Activated CD4-positive, alpha-beta T cell treated with anti-CD3 and anti-CD28 coated beads, Interleukin-10, Interleukin-2, amounts not matched to agents 100 ng/mL and 50 ng/mL, durations not matched to agents 16 hours and 8 hours (primary cell): Measurements from ENCODE around the gene CRYBA1.

Source experiments
- DNase-seq: peaks from one replicate; pipeline ENCODE4 v3.0.0-alpha.2; 2020

The CRYBA1 gene

DNA sequence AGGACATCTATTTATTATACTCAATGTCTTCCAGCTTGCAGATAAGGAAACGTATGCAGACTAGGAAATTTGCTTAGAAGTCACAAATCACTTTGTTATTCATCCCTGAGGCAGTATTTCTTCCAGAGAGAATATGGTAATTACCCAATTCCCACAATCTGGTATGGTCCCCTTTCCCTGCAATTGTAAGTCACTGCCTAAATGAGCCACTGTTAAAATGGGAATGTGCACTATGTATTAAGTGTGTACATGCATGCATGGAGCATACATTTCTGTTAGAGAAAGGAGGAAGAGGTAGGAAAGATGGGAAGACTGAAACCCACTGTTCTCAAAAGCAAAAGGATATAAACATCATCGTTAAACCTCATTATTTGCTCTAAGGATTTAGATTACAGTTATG is 37.3 kb downstream of the CRYBA1 start:
- no peak for DNase-seq

DNA sequence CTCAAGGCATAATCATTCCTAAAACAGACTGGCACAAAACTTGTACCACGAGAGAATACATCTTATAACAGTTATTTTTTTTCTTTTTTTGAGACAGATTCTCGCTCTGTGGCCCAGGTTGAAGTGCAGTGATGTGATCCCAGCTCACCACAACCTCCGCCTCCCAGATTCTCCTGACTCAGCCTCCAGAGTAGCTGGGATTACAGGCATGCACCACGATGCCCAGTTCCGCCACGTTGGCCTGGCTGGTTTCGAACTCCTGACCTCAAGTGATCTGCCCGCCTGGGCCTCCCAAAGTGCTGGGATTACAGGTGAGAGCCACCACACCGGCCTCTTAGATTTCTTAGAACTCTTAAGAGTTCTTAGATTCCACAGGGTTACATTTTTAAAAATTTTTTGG is 43.2 kb downstream of the CRYBA1 start:
- no peak for DNase-seq

GRCh38 chr17:29291163-29291752 is 44.6 kb downstream of the CRYBA1 start:
- peak; percentile 78 for DNase-seq

GRCh38 chr17:29292071-29292991 is 45.7 kb downstream of the CRYBA1 start:
- peak; percentile 65 for DNase-seq

DNA sequence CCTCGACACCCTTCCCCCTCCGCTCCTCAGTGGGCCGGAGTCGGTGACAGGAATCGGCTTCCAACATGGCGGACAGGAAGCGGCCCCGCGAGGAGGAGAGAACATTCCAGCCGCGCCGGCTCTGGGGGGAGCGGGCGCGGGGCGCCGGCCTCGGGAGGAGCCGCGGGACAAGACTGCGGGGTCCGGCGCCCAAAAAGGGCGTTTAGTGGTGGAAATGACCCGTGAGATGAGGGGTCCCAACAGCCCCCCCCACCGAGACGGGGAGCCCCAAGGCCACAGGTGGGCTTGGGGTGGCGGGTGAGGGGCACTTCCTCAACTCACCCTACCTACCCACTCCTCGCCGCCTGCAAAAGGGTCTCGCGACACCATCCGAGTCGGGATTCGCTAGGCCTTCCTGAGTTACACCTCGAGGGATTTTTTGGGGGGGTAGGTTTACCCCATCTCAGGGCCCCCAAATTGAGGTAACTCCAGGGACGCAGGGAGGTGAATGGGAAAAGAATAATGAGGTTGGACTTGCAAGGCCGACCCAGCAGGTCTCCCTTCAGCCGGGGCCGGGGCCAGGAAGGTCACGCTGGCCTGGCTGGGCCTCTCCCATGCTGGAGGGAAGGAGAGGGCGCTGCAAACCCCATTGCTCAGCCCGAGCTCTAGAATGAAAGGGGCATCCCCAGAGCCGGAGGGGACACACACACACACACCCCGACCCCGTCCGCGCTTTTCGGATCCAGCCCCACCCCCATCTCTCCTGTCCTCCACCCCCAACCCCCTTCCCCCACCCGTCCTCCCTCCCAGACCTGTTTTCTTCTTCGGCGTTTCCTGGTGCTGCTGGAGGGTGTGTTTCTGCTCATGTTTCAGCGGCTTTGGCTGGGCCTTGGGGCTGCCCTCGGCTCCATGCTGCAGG is 46.6 kb downstream of the CRYBA1 start:
- peak; percentile 74 for DNase-seq

DNA sequence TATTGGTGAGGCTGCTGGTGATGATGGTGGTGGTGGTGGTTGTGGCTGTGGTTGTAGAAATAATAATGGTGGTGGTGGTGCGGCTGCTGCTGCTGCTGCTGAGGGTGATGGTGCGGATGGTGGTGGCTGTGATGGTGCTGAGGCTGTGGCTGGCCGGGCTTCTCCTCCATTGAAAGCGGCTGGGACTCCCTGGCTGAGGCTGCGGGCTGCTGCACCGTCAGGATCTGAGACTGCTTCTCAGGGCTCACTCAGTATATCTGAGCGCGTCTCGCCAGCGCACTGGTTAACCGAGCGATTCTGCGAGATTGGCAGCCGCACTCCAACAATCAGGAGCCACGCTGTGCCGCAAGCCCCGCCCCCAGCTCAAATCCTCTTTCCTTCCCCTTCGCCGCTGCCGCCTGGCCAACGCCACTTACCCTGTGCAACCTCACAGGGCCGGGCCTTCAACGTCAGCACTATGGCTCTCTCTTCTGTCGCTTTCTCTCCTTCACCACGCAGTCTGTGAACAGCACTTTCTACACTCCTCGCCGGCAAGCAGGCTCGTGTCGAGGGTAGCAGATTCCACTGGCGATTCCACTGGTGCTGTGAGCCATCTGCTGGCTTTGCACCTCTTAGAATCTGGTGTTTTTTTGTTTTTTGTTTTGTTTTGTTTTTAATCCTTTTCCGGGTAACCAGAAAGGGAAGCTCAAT is 47.4 kb downstream of the CRYBA1 start, which contains the start of gene NUFIP2:
NUFIP2 (minus strand) TSS at position 259 of the 690 bp plus-strand sequence; CDS start at position 170, 89 bp downstream.
- DNase-seq = peak; percentile 99

DNA sequence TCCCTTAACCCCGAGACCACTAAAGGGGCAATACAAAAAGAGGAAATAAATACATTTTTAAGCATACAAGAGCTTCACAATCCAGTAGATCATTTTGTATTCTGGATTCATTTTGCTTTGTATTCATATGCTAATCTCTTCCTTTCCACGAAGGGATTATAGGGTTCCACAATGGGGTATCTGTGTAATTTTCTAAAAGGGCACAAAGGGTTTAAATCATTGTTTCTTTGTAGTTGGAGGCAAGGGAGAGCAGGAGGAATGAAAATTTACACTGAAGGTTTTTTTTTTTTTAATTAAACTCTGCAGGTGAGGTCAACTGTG is 47.9 kb downstream of the CRYBA1 start:
- no peak for DNase-seq

DNA sequence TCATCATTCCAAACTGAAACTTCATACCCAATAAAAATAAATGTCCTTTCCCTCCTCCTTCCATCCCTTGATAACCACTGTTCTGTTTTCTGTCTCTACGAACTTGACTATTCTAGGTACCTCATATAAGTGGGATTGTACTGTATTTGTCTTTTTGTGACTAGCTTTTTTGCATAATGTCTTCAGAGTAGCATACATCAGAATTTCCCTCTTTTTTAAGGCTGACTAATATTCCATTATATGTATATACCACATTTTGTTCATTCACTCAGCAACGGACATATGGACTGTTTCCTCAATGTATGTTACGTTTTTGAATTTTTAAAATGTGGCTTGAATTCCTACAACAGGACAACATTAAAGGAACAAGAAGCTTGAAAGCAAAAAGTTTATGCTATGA is 48.8 kb downstream of the CRYBA1 start:
- no peak for DNase-seq

- no peak for DNase-seq
Measured at GRCh38 chr17:29299031-29299430, 52.4 kb downstream of the CRYBA1 start.

GRCh38 chr17:29303386-29303785 is 56.7 kb downstream of the CRYBA1 start:
- DNase-seq = no peak
